T-helper 22 cell (primary cell): Measurements from ENCODE around the gene CLEC2A.
"Not testable (repeated sequence)": the region's sequence is repeated elsewhere in the genome, so short reads cannot be mapped to it uniquely, and the experiment has no call there.

ENCODE experiments used
- DNase-seq: peaks from one replicate; pipeline ENCODE4 v3.0.0-alpha.2; 2020; ENCODE audit warnings: low read depth

The CLEC2A gene, protein sequence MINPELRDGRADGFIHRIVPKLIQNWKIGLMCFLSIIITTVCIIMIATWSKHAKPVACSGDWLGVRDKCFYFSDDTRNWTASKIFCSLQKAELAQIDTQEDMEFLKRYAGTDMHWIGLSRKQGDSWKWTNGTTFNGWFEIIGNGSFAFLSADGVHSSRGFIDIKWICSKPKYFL

DNA sequence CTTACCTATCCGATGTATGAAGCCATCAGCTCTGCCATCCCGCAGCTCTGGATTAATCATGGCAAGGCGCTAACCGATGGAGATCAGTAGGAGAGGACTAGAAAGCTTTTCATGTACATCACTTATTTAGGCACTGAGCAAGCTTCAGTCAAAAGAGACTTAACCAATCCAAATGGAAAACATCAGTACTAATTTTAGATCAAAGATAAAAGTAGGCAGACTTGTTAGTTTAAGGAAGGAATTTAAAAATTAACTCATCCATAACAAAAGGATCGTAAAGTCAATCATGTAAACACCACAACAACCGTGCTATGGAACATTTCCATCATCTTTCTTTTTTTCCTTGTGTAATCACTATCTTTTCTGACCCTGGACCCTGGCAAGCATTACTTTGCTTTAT is at the start of gene CLEC2A:
Gene CLEC2A, minus strand, starts transcription at position 101 of the 400 bp plus-strand sequence. Its CDS starts 41 bp downstream, at position 60.
- DNase-seq = no peak

DNA sequence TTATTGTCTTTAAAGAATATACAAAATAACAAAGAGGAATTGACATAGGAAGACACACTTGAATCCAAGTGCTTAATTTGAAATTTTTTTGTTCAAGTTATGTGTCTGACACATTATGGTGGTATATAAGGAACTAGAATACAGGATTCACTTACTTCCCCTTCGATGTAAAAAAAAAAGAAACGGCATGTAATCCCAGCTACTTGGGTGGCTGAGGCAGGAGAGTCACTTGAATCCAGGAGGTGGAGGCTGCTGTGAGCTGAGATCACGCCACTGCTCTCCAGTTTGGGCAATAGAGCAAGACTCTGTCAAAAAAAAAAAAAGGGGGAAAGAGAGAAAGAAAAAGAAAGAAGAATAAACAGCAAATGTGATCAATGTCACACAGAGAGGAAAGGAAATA is 48.0 kb upstream of the CLEC2A start:
- no peak for DNase-seq

DNA sequence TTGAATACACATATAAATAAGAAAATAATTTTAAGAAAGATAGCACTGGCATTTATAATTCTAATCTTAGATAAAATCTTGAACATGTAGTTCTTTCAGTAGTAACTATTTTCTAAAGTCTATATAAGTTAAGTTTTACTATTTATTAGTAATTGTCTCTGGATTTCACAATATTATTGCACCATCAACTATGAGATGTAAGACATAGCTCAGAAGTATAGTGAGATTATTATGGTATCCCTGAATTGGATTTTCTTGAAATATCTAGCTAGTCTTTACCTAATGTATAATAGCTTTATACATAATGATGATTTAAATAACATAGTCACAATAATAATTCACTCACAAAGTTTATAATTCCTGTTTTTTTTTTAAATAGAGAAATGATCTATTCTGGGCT is 45.7 kb upstream of the CLEC2A start:
- DNase-seq = no peak

DNA sequence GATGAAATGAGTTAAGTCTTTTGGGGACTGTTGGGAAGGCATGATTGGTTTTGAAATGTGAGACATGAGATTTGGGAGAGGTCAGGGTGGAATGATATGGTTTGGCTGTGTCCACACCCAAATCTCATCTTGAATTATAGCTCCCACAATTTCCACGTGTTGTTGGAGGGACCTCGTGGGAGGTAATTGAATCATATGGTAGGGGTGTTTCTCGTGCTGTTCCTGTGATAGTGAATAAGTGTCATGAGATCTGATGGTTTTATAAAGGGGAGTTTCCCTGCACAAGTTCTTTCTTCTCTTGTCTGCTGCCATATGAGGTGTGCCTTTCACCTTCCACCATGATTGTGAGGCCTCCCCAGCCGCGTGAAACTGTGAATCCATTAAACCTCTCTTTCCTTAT is 44.5 kb upstream of the CLEC2A start:
- not testable (repeated sequence) for DNase-seq

DNA sequence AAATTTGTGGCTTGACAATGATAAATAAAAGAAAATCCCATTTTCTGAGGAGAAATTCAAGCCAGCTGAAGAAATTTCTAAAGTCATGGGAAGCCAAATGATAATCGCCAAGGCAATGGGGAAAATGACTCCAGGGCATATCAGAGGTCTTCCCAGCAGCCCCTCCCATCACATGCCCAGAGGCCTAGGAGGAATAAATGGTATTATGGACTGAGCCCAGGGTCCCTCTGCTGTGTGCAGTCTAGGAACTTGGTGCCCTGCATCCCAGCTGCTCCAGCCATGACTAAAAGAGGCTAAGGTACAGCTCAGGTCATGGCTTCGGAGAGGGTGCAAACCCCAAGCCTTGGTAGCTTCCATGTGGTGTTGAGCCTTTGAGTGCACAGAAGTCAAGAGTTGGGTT is 43.4 kb upstream of the CLEC2A start:
- DNase-seq = no peak

DNA sequence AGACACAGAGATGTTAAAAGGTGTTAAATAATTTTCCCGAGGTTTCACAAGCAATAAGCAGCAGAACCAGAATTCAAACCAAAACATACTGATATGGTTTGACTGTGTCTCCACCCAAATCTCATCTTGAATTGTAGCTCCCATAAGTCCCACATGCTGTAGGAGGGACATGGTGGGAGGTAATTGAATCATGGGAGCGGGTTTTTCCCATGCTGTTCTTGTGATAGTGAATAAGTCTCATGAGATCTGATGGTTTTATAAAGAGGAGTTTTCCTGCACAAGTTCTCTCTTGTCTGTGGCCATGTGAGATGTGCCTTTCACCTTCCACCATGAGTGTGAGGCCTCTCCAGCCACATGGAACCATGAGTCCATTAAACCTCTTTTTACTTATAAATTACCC is 42.6 kb upstream of the CLEC2A start:
- DNase-seq = not testable (repeated sequence)

DNA sequence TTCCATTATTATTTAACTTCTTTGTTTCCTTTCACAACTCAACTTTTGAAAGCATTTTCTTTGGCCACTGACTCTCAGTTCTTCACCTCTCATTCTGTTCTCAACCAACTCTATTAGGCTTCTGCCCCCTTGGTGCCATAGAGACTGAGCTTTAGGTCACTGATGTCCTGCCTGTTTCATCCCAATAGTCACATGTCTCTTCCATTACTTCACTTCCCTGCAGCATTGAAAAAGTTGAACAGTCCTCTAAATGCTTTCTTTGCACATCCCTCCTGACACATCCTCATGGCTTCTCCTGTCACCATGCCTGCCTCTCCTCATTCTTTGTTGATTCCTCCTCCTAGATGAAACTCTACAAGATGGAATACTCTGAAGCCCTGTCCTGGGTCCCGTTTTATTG is 41.8 kb upstream of the CLEC2A start:
- no peak for DNase-seq

DNA sequence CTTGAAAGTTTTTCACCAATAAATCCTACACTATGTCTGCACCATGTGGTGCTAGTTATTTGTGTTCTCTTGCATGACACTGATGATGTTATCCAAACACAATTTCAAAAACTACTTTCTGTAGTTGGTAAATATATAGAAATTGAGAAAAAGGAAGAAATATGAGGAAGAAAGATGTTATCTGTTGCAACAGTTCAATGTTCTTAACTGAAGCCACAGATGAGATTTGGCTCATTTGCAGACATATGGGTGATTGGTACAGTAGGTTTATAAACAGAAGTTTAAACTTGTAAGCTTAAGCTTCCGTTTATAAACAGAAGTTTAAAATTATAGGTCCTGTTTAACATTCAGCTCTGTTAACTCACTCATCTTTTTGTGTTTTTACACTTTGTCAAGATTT is 39.0 kb upstream of the CLEC2A start, which contains the start of gene CLEC12A:
Gene CLEC12A, plus strand, starts transcription at position 229 of the 400 bp plus-strand sequence. CDS start 188 bp downstream, outside the sequence.
- DNase-seq = no peak

DNA sequence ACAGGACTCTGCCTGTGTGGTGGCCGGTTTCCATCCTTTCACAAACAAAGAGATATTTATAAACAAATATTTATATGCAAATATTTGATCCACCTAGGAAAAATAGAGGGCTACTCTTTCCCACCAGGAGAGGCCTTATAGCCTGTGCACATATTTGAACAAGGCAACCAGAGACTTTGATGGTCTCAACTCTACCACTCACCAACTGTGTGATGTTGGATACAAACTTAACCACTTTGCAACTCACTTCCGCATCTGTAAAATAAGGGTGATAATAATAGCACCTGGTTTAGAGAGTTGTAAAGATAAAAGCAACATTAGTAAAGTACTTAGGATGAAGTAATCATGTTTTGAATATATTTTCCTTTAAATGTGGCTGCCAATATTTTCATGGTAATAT is 37.5 kb upstream of the CLEC2A start:
- DNase-seq = no peak

DNA sequence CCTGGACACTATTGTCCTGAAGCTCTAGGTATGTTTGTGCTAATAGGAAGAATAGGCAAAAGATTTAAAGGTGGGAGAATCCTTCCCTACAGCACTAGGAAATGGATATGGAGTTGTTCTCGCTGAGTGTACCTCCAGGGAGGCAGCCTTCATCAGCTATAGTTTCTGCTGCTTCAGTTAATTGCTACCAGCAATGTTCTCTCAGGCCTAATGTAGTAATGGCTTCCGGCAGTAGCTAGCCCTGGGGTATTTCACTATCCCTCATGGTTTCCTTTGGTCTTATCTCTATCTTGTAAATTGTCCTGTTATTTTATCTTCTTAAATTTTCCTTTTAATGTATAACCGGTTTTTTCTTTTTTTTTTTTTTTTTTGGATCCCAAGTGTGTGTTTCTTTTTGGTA is 29.7 kb upstream of the CLEC2A start:
- DNase-seq = no peak

DNA sequence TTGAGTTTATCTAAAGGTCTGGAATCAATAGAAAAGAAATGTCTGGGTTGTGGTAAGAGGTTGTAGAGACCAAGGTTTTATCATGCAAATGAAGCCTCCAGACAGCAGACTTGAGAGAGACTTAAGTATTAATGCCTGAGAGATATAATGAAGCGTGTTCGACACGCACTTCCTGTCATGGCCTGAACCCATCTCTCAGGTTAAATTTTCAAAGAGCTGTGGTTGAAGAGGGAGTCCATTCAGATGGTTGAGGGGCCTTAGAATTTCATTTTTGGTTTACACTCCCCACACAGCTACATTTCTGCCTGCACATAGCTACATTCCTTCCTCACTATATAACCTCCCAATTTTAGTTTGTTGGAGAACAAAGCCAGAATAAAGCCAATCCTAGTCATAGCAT is 28.9 kb upstream of the CLEC2A start:
- no peak for DNase-seq

DNA sequence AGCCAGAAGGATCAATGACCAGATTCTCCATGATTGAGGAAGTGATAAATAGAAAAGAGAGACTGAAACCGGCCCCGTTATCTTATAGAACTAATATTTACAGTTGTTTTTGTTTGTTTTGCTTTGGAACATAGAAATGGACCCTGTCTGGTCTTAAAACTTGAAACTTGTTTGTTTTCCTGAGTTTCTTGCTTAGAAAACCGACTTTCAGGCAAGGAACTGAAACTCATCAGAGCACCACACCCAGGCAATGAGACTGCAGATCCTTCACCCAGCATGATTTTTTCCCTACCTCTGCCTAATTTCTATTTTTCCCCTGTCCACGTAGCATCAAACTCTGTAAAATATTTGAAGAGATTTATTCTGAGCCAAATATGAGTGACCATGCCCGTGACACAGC is 28.4 kb upstream of the CLEC2A start:
- no peak for DNase-seq

DNA sequence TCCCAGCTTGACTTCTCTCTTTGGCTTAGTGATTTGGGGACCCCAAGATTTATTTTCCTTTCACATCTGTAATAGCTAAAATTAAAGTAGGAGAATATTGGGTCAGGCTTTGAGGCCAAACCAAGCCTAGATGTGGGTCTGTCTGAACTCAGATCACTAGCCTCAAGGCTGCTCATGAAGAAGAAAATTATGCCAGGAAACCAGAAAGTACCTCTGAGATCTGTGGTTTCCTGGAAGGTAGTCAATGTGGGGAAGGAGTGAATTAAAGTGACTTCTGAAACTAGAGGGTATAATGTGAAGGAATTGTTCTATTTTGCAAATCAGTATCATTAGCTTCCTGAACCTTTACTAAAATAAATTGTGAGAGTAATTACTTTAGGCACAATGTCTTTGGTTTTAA is 25.7 kb upstream of the CLEC2A start:
- no peak for DNase-seq

DNA sequence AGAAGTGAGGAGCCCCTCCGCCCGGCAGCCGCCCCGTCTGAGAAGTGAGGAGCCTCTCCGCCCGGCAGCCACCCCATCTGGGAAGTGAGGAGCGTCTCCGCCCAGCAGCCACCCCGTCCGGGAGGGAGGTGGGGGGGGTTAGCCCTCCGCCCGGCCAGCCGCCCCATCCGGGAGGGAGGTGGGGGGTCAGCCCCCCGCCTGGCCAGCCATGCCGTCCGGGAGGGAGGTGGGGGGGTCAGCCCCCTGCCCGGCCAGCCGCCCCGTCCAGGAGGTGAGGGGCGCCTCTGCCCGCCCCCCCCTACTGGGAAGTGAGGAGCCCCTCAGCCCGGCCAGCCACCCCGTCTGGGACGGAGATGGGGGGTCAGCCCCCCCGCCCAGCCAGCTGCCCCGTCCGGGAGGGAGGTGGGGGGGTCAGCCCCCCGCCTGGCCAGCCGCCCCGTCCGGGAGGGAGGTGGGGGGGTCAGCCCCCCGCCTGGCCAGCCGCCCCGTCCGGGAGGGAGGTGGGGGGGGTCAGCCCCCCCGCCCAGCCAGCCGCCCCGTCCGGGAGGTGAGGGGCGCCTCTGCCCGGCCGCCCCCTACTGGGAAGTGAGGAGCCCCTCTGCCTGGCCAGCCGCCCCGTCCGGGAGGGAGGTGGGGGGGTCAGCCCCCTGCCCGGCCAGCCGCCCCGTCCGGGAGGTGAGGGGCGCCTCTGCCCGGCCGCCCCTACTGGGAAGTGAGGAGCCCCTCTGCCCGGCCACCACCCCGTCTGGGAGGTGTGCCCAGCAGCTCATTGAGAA is 21.0 kb upstream of the CLEC2A start:
- DNase-seq = not testable (repeated sequence)

DNA sequence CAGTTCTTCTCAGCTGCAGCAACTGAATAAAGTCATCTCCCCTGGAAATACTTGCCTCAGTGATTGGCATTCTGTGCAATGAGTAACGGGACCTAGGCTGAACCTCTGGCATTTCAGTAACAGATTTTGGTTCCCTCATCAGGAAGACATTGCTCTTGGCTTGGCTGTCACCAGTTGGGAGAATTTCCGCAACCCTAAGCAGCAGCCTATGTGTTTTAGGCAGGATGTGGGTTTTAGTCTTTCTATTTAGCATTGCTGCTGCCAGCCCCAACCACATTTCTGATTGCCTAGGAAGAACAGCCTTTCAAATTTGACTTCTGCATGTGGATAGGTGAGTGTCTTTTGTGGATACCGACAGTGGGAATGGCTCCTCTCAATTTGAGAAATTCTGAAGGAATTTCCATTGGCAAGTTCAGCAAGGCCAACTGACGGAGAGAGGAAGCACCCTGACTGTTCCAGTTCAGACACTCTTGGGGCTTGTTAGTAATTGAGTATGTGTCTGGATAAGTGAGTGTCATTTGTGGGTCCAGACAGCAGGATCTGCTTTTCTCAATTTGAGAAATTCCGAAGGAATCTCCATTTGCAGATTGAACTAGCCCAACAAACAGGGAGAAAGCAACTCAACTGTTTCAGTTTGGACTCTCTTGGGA is 19.0 kb upstream of the CLEC2A start:
- no peak for DNase-seq

DNA sequence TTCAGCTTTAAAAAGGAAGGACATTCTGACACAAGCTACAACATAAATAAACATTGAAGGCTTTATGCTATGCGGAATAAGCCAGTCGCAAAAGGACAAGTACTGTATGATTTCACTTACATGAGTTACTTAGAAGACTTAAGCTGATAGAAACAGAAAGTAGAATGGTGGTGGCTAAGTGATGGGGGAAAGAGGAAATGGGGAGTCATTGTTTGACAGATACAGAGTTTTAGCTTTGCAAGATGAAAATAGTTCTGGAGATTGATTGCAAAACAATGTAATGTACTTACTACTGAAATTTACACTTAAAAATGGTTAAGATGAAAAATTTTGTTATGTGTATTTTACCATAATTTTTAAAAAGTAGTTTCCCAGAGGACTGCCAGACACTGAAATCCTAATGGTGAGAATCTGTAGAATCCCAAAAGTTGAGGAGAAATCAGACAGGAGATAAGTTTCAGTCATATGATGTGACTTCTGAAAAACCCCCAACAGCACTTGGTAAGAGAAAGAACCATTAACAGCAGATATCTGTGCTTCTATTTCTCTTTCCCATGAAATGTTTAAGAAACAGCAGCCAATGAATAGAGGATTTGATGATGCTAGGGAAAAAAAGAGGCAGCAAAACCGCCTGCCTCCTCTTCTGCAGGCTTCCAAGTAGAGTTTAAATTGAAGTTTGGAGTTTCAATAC is 16.6 kb upstream of the CLEC2A start:
- DNase-seq = no peak

DNA sequence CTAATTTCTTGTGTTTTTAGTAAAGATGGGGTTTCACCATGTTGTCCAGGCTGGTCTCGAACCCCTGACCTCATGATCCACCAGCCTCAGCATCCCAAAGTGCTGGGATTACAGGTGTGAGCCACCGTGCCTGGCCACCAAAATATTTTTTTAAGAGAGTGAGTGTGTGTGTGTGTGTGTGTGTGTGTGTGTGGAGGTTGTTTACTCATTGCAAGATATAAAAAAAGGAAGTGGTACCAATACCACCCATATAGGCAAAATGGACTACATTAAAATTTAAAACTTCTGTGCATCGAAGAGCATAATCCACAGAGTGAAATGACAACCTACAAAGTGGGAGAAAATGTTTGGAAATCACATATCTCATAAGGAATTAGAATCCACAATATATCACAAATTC is 15.5 kb upstream of the CLEC2A start:
- no peak for DNase-seq

DNA sequence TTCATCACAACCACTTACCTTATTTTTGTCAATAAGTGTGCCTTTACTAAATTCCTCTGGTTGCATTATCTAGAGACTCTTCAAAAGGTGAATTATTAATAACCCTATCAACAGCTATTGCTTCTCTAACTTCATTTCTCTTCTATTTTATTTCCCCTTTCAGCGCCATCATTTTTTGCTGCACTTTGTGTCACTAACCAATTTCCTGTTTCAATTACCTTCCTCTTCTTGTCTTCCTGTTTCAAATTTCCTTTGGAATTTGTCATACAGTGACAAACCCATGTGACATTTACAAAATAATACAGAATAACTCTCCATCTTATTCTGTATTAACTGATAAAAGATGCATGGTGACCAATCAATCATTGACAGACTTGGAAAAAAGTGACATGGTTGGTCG is 12.2 kb upstream of the CLEC2A start:
- DNase-seq = no peak

DNA sequence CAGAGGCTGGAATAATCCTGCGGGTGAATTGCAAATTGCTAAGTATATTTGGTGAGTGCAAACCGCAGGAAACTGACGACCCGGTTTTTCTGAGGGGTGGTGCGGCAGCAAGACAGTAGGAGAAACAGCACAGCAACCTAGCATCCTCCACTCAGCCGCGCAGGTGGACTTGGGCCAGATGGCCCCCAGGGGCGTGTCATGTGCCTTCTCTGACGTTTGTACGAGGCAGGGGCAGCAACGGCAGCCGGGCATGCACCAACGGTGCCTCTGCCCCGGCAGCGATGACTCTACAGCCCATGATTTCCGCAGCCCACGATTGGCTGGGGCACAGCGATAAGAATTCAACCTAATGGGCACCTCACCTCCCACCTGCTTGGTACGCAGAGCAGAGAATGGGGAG is 11.1 kb upstream of the CLEC2A start:
- DNase-seq = no peak

DNA sequence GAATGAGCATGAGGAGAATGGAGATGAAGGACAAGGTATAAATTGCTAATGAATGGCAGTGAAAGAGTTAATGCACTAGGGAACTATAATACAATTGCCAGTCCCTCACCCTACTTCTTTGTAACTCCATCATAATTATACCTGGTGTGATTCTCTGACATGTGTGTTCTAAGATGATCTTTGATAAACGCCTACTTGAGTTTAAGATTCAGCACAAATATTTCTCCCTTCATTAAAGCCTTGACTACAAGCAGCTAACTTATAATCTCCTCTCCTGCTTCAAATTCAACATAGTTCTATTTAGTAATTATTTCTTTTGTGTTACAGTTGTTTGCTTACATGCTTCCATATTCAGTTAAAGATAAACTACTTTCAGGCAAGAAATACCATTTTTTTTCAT is 9.7 kb upstream of the CLEC2A start:
- no peak for DNase-seq

DNA sequence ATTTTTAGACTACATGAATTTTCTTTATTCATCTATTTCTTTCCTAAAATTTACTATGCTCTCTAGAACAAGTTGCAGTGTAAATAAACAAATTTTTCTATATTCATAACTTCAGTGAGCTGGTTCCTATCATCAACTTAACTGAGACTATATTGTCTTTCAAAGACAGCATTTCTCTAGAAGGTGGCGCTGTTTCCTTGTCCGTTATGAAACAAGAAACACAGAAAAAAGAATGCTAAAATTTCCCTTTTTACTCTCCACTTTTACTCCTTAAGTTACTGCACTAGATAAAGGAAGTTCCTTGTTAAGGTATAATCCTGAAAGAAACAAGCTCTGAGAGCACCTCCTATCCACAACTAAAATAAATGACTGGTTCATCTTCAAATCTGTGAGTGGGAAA is 8.2 kb upstream of the CLEC2A start:
- no peak for DNase-seq

DNA sequence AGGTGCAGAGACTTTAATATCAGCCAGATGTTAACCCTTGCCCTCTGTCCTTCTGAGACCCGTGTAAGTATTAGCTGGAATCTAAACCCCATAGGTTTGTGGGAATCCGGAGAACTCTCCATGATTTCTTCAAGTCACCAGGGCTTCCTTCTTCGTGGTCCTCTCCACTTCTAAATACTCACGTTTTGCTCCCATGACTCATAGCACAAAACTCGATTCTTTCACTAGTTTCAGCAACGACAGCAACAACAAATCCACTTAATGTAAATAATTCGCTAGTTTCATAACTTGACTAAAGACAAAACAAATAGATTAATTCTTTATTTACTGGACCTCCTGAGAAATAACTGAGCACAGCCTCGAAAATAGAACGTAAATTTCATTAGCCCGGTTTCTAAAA is 4.4 kb upstream of the CLEC2A start:
- no peak for DNase-seq

DNA sequence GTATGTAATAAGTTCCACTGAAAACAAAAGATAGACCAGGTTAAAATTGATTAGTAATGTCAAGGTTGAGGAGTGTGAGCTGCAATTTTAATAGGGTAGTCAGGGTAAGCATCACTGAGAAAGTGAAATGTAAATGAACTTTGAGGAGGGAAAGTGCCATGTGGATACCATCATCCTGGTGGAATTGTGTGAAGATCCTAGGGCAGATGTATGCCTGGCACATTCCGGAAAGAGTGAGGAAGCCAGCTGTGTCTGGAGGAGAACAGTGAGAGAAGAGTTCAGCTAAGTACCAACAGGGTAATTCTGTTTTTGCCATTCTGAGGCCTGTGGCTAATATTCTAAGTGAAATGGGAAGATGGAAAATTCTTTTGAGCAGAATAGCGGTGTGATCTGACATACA is 2.9 kb upstream of the CLEC2A start:
- DNase-seq = no peak
